Sciatic nerve (tissue), 2 donors: Measurements from ENCODE around the gene GPR139. TPM values are rescaled to one million over a fixed set of nuclear protein-coding genes. Genes with fewer than 3 reads are reported as not detected.

Experiments used
- ATAC-seq: fragments of 200-7000 bp; cut with Tn5 transposase; one replicate; pipeline ENCODE4 v1.9.1; 2020; ENCODE audit warnings: mild to moderate bottlenecking, moderate library complexity
- DNase-seq: peaks from one replicate; pipeline ENCODE4 v3.0.0-alpha.2; 2020; ENCODE audit warnings: low spot score
- intact Hi-C: fragments of 100-400 bp; cut with DNase I; formaldehyde crosslinking; loops from one replicate; pipeline ENCODE4 v1.14.2; 2022
- total RNA-seq: library from RNA; stranded (reverse); fragmentation: NEBNext Ultra II Directional; extraction: Animal tissue kit (Norgen Biotek cat#: 25700); gene quantifications from one replicate; pipeline ENCODE4 v1.2.1, GENCODE V29; 2021
- donor health status: DM: no; HTN: no; CAD: no.
- donor health status: DM: no; HTN: no; CAD: no.

Gene GPR139
- total RNA-seq, 1 donor from 2014 or later = not detected

GRCh38 chr16:19997734-19998133 is 76.0 kb downstream of the GPR139 start:
- intact Hi-C loops = no loop called here
- ATAC-seq = no peak

DNA sequence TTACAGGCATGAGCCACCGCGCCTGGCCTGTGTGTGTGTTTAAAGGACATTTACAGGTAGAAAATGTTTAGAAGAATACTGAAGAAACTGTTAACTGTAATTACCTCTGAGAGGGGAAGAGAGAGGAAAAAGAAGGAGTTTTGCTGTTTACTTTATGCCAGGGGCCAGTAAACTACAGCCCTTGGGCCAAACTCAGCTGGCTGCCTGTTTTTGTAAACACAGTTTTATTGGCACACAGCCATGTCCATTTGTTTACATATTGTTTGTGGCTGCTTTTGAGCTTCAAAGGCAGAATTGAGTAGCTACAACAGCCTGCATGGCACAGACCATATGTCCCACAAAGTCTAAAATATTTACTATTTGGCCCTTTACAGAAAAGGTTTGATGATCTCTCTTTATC is 76.4 kb downstream of the GPR139 start:
- ATAC-seq = no peak
- intact Hi-C loops = no loop called here

More at GRCh38 chr16:19997734-19998133, 76.0 kb downstream of the GPR139 start:
- no peak for DNase-seq

DNA sequence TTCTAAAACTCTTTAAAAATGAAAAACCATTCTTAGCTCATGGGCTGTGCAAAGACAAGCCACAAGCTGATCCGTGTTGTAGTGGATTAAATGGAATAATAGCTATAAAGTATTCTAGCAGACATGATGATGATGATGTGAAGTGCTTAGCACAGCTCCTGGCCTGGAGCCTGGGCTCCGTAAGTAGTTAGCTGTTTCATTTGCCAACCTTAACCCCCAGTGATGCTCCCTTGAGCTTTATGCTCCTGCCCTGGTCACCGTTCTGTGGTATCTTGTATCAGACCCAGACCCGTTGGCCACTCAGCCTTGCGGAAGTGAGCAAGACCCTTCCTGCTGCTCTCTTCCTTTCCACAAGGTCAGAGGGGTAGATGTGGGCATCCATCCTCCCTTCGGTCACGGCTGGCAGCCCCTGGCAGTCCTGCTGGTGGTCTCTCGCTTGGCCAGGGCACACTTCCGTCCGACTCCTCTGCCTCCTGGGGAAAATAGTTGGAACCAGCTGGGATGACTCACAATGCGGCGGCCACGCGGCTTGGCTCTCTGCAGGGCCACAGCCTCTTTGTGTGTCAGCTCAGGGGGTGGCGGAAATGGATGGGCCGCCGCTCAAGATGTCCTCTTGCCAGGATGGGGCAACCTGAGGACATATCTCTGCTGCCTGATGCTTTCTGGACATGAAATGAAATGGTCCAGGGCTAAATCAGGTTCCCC is 79.1 kb downstream of the GPR139 start:
- ATAC-seq (no peak), DNase-seq (no peak)
- intact Hi-C loops = no loop called here

More for the DNA sequence above, 76.4 kb downstream of the GPR139 start:
- DNase-seq = no peak

GRCh38 chr16:19991614-19992013 is 82.1 kb downstream of the GPR139 start:
- ATAC-seq (no peak), DNase-seq (no peak)
- intact Hi-C loops = no loop called here

GRCh38 chr16:19984135-19984534 is 89.6 kb downstream of the GPR139 start:
- intact Hi-C loops = no loop called here
- DNase-seq = no peak
- no peak for ATAC-seq

Other genes with a start within 250 kb of the GPR139 start
- 122 TPM for gene GPRC5B, start 189.0 kb downstream of the GPR139 start, total RNA-seq